Astrocyte (in vitro differentiated cells and primary cell): ENCODE data around the gene MYO9A. TPM values are rescaled to one million over a fixed set of nuclear protein-coding genes. Genes with fewer than 3 reads are reported as not detected.

Experiments used
- DNase-seq: peaks from one replicate; pipeline ENCODE4 v3.0.0-alpha.2; 2010; ENCODE audit warnings: low read depth
- FAIRE-seq: peaks from 2 replicates; lab custom pipeline; 2011; peaks lifted over from hg19 to GRCh38; lab: Jason Lieb, UNC
- H2AFZ ChIP-seq: 2 replicates; pipeline ENCODE4 v1.6.0; 2012; ENCODE audit warnings: low read depth, low read length, inconsistent platforms
- H3K27ac ChIP-seq: 2 replicates; pipeline ENCODE4 v1.5.1; 2011; ENCODE audit warnings: low read depth, low read length, inconsistent platforms
- H3K27me3 ChIP-seq: 2 replicates; pipeline ENCODE4 v1.6.0; 2011; ENCODE audit warnings: low read length, inconsistent platforms; ENCODE audit not compliant: insufficient read depth
- H3K36me3 ChIP-seq: 2 replicates; pipeline ENCODE4 v1.5.1; 2011; ENCODE audit warnings: low read length, inconsistent platforms; ENCODE audit not compliant: insufficient read depth
- H3K4me1 ChIP-seq: 2 replicates; pipeline ENCODE4 v1.5.1; 2011; ENCODE audit warnings: low read length, inconsistent platforms; ENCODE audit not compliant: insufficient read depth
- H3K4me2 ChIP-seq: 2 replicates; pipeline ENCODE4 v1.6.0; 2012; ENCODE audit warnings: low read length, inconsistent platforms
- H3K4me3 ChIP-seq: 2 replicates; pipeline ENCODE4 v1.5.1; 2011; ENCODE audit warnings: low read depth, mild to moderate bottlenecking, low read length, inconsistent platforms; ENCODE audit not compliant: insufficient read depth
- H3K79me2 ChIP-seq: 2 replicates; pipeline ENCODE4 v1.6.0; 2012; ENCODE audit warnings: mild to moderate bottlenecking, low read length, inconsistent platforms; ENCODE audit not compliant: insufficient read depth
- H3K9ac ChIP-seq: 2 replicates; pipeline ENCODE4 v1.6.0; 2012; ENCODE audit warnings: mild to moderate bottlenecking, low read length, inconsistent platforms
- H3K9me3 ChIP-seq: 2 replicates; pipeline ENCODE4 v1.5.1; 2012; ENCODE audit warnings: low read depth, mild to moderate bottlenecking, low read length, inconsistent platforms; ENCODE audit not compliant: insufficient read depth
- H4K20me1 ChIP-seq: 2 replicates; pipeline ENCODE4 v1.6.0; 2012; ENCODE audit warnings: low read length, inconsistent platforms; ENCODE audit not compliant: insufficient read depth
- H3K27ac Mint-ChIP-seq: one replicate; pipeline ENCODE4 v1.8.0; 2021; ENCODE audit warnings: mild to moderate bottlenecking, mixed read lengths; ENCODE audit not compliant: unreplicated experiment
- H3K27me3 Mint-ChIP-seq: one replicate; pipeline ENCODE4 v1.8.0; 2021; ENCODE audit warnings: low read depth, mixed read lengths; ENCODE audit not compliant: unreplicated experiment
- H3K36me3 Mint-ChIP-seq: one replicate; pipeline ENCODE4 v1.8.0; 2021; ENCODE audit warnings: low read depth, mixed read lengths; ENCODE audit not compliant: unreplicated experiment
- H3K4me1 Mint-ChIP-seq: one replicate; pipeline ENCODE4 v1.8.0; 2021; ENCODE audit warnings: low read depth, mixed read lengths; ENCODE audit not compliant: unreplicated experiment
- H3K4me3 Mint-ChIP-seq: one replicate; pipeline ENCODE4 v1.8.0; 2021; ENCODE audit warnings: mild to moderate bottlenecking, moderate library complexity, mixed read lengths; ENCODE audit not compliant: unreplicated experiment
- H3K9me3 Mint-ChIP-seq: one replicate; pipeline ENCODE4 v1.8.0; 2021; ENCODE audit warnings: mild to moderate bottlenecking, mixed read lengths; ENCODE audit not compliant: unreplicated experiment
- CTCF ChIP-seq: IDR thresholded peaks from 2 replicates; pipeline ENCODE4 v1.5.1; 2011; ENCODE audit warnings: low read depth, mild to moderate bottlenecking, inconsistent platforms, low read length, moderate library complexity; ENCODE audit not compliant: insufficient read depth
- EZH2 ChIP-seq: IDR thresholded peaks from 2 replicates; pipeline ENCODE4 v1.6.1; 2012; ENCODE audit warnings: mild to moderate bottlenecking, low read length, inconsistent platforms; ENCODE audit not compliant: insufficient read depth
- total RNA-seq: library from RNA; stranded (reverse); gene quantifications from 2 replicates; pipeline ENCODE4 v1.2.1, GENCODE V29; 2021

The MYO9A gene
- total RNA-seq, 1 donor from 2014 or later = 26.4 TPM

- H3K4me3 Mint-ChIP-seq = no peak overlapping the region
- Histone ChIP-seq H3K4me3 (no peak overlapping the region), H3K9ac (no peak overlapping the region), H2AFZ (no peak overlapping the region), H3K4me1 (peaks cover 11% of the 10 kb centered on the region), H3K79me2 (no peaks in the 10 kb centered on the region), H3K9me3 (no peaks in the 10 kb centered on the region), H3K27me3 (peaks cover 4% of the 10 kb centered on the region), H3K27ac (no peak overlapping the region), H3K4me2 (no peak overlapping the region), H4K20me1 (no peaks in the 10 kb centered on the region), H3K36me3 (no peaks in the 10 kb centered on the region)
- H3K9me3 Mint-ChIP-seq = no peaks in the 10 kb centered on the region
- no peak for DNase-seq
- peaks cover 2% of the 10 kb centered on the region for H3K36me3 Mint-ChIP-seq
- TF ChIP-seq CTCF (no peak), EZH2 (no peak)
- H3K27me3 Mint-ChIP-seq = peaks cover 19% of the 10 kb centered on the region
- H3K4me1 Mint-ChIP-seq = peaks cover 6% of the 10 kb centered on the region
- H3K27ac Mint-ChIP-seq = no peak overlapping the region
- no peak for FAIRE-seq
Measured at GRCh38 chr15:72166716-72167417, 48.9 kb upstream of the MYO9A start.

GRCh38 chr15:72163719-72164118 is 45.8 kb upstream of the MYO9A start:
- no peak overlapping the region for H3K4me3 ChIP-seq
- peaks cover 4% of the 10 kb centered on the region for H3K27me3 ChIP-seq
- no peak overlapping the region for H3K9ac ChIP-seq
- no peak overlapping the region for H3K27ac ChIP-seq
- no peak for DNase-seq
- H3K4me3 Mint-ChIP-seq = no peak overlapping the region
- no peaks in the 10 kb centered on the region for H4K20me1 ChIP-seq
- peaks cover 25% of the 10 kb centered on the region for H3K27me3 Mint-ChIP-seq
- H3K9me3 ChIP-seq = no peaks in the 10 kb centered on the region
- peaks cover 6% of the 10 kb centered on the region for H3K4me1 Mint-ChIP-seq
- no peaks in the 10 kb centered on the region for H3K79me2 ChIP-seq
- TF ChIP-seq EZH2 (no peak), CTCF (no peak)
- no peaks in the 10 kb centered on the region for H3K9me3 Mint-ChIP-seq
- H3K27ac Mint-ChIP-seq = no peak overlapping the region
- no peak for FAIRE-seq
- peaks cover 7% of the 10 kb centered on the region for H3K4me1 ChIP-seq
- no peaks in the 10 kb centered on the region for H3K36me3 ChIP-seq
- peaks cover 2% of the 10 kb centered on the region for H3K36me3 Mint-ChIP-seq
- H2AFZ ChIP-seq = no peak overlapping the region
- H3K4me2 ChIP-seq = no peak overlapping the region

- no peaks in the 10 kb centered on the region for H3K79me2 ChIP-seq
- H2AFZ ChIP-seq = no peak overlapping the region
- Mint-ChIP-seq H3K36me3 (peaks cover 2% of the 10 kb centered on the region), H3K27me3 (peaks cover 23% of the 10 kb centered on the region), H3K27ac (peak overlapping the region; percentile 4), H3K4me1 (no peaks in the 10 kb centered on the region), H3K4me3 (no peak overlapping the region), H3K9me3 (no peaks in the 10 kb centered on the region)
- no peak overlapping the region for H3K4me3 ChIP-seq
- no peaks in the 10 kb centered on the region for H4K20me1 ChIP-seq
- TF ChIP-seq CTCF = no peak
- TF ChIP-seq EZH2 = no peak
- no peak overlapping the region for H3K9ac ChIP-seq
- no peaks in the 10 kb centered on the region for H3K9me3 ChIP-seq
- H3K4me1 ChIP-seq = no peaks in the 10 kb centered on the region
- peaks cover 4% of the 10 kb centered on the region for H3K27me3 ChIP-seq
- H3K27ac ChIP-seq = no peak overlapping the region
- no peak overlapping the region for H3K4me2 ChIP-seq
- no peak for DNase-seq
- no peak for FAIRE-seq
- no peaks in the 10 kb centered on the region for H3K36me3 ChIP-seq
Measured at GRCh38 chr15:72162569-72162968, 44.6 kb upstream of the MYO9A start.
